Esophagus muscularis mucosa (tissue), 4 donors: ENCODE data around the gene KLHL26. TPM values are rescaled to one million over a fixed set of nuclear protein-coding genes. Genes with fewer than 3 reads are reported as not detected.

ENCODE experiments used
- DNase-seq: peaks from one replicate; pipeline ENCODE4 v3.0.0-alpha.2; 2017; ENCODE audit errors: extremely low spot score
- H3K27ac ChIP-seq, 4 donors: fragments of 200-600 bp; sonication (generic); replicated peaks in 1 of 4; 1 replicate in 3 of 4; 2 replicates in 1 of 4; pipeline ENCODE4 v1.5.1; 2016 to 2019; ENCODE audit warnings: mild to moderate bottlenecking in 1 of 4
- H3K27me3 ChIP-seq, 4 donors: fragments of 200-600 bp; sonication (generic); one replicate each; pipeline versions ENCODE4 v1.5.1 to v1.6.0; 2016 to 2019
- H3K36me3 ChIP-seq, 4 donors: fragments of 200-600 bp; sonication (generic); one replicate each; pipeline ENCODE4 v1.5.1; 2016 to 2019
- H3K4me1 ChIP-seq, 4 donors: fragments of 200-600 bp; sonication (generic); one replicate each; pipeline ENCODE4 v1.5.1; 2016 to 2019
- H3K4me3 ChIP-seq, 4 donors: fragments of 200-600 bp; sonication (generic); 1 replicate in 2 of 4; 2 replicates in 2 of 4; pipeline ENCODE4 v1.5.1; 2016 to 2019; ENCODE audit warnings: mild to moderate bottlenecking in 4 of 4, moderate library complexity in 1 of 4
- H3K9me3 ChIP-seq, 4 donors: fragments of 200-600 bp; sonication (generic); 1 replicate in 3 of 4; 2 replicates in 1 of 4; pipeline ENCODE4 v1.5.1; 2016 to 2019
- EP300 ChIP-seq: sonication (generic); formaldehyde crosslinking; IDR thresholded peaks from one replicate; pipeline ENCODE4 v1.6.1; 2017; ENCODE audit warnings: antibody characterized with exemption
- POLR2A ChIP-seq: fragments of 450-650 bp; IDR thresholded peaks from one replicate; pipeline ENCODE4 v1.6.1; 2017; ENCODE audit warnings: antibody characterized with exemption, moderate library complexity, mild to moderate bottlenecking, low read depth
- POLR2AphosphoS5 ChIP-seq, 2 donors: sonication (generic); formaldehyde crosslinking; IDR thresholded peaks; one replicate each; pipeline ENCODE4 v1.6.1; 2017; ENCODE audit warnings: antibody characterized with exemption in 2 of 2
- WGBS: methylation state at CpG from one replicate; pipeline ENCODE4 v1.1.5; 2018; 5-methylcytosine and 5-hydroxymethylcytosine counted together
- intact Hi-C: fragments of 100-400 bp; cut with DNase I; formaldehyde crosslinking; loops from one replicate; pipeline ENCODE4 v1.15.1; 2023
- total RNA-seq, 4 donors: library from RNA; depleted of rRNA; stranded (reverse); fragments of >200 nt; gene quantifications; one replicate each; pipeline versions ENCODE4 v1.1.0 to v1.2.1, GENCODE V29; 2016
- TF ChIP-seq, protein P1 (sequence below), 3 experiments: fragments of 200-600 bp in 2 of 3; fragments of 450-650 bp in 1 of 3; sonication (generic) in 2 of 3; IDR thresholded peaks; one replicate each; pipeline ENCODE4 v1.5.1; 2017 to 2019; ENCODE audit warnings: antibody characterized with exemption in 3 of 3, mild to moderate bottlenecking in 2 of 3, moderate library complexity in 1 of 3

KLHL26 gene
- total RNA-seq, 4 donors from 2014 or later = 9.1 to 19.0 (median 13.5) TPM

DNA sequence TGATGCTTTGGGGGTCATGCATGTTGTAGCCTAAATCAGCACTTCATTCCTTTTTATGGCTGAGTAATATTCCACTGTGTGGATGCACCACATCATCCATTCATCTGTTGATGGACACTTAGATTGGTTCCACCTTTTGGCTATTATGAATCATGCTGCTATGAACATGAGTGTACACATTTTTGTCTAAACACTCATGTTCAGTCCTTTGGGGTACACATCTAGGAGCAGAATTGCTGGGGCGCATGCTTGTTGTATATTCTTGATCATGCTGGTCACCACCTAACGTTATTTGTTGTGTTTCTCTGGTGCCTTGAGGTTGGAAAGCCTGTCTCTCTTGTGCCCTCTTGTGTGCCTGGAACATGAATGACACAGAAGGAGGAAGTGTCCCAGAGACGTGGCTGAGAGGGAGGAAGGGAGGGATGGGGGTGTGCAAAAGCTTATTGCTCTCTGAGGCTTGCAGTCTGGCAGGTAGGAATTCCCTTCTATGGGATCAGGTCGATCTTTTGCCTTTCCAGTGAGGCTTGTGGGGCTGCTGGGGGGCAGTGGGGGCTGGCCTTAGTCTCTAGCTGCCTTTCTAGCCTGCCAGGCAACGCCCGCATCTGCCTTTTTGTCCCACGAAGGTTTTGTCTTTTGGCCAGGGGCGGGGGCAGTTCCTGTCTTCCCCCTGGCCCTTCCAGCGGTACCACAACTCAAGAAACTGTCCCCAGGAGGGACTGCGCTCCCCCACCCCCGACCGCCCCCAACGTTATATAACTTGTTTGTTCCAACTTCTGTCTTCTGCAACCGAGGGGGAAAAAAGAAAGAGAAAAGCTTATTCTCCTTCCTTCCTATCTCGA is 7.6 kb downstream of the KLHL26 start:
- intact Hi-C loops = no loop called here
- no peak for TF ChIP-seq POLR2A
- no peak for TF ChIP-seq POLR2AphosphoS5 (IDR thresholded peaks at IDR 0.05)
- TF ChIP-seq, protein P1, sequence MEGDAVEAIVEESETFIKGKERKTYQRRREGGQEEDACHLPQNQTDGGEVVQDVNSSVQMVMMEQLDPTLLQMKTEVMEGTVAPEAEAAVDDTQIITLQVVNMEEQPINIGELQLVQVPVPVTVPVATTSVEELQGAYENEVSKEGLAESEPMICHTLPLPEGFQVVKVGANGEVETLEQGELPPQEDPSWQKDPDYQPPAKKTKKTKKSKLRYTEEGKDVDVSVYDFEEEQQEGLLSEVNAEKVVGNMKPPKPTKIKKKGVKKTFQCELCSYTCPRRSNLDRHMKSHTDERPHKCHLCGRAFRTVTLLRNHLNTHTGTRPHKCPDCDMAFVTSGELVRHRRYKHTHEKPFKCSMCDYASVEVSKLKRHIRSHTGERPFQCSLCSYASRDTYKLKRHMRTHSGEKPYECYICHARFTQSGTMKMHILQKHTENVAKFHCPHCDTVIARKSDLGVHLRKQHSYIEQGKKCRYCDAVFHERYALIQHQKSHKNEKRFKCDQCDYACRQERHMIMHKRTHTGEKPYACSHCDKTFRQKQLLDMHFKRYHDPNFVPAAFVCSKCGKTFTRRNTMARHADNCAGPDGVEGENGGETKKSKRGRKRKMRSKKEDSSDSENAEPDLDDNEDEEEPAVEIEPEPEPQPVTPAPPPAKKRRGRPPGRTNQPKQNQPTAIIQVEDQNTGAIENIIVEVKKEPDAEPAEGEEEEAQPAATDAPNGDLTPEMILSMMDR (IDR thresholded peaks at IDR 0.05) = no peak
- DNase-seq = no peak
- peak overlapping the region; percentile 15 to 27 (median 24) for H3K4me3 ChIP-seq
- H3K36me3 ChIP-seq = peaks cover 0 to 5% (median 0%) of the 10 kb centered on the region in 4 donors
- peaks cover 26 to 64% (median 60%) of the 10 kb centered on the region in 4 donors for H3K4me1 ChIP-seq
- WGBS = 58% methylated on average over 14 of the region's 15 CpGs
- peak overlapping the region; percentile 58 to 65 (median 60) for H3K27ac ChIP-seq
- peaks cover 0 to 4% (median 0%) of the 10 kb centered on the region in 4 donors for H3K27me3 ChIP-seq
- no peaks in the 10 kb centered on the region for H3K9me3 ChIP-seq

DNA sequence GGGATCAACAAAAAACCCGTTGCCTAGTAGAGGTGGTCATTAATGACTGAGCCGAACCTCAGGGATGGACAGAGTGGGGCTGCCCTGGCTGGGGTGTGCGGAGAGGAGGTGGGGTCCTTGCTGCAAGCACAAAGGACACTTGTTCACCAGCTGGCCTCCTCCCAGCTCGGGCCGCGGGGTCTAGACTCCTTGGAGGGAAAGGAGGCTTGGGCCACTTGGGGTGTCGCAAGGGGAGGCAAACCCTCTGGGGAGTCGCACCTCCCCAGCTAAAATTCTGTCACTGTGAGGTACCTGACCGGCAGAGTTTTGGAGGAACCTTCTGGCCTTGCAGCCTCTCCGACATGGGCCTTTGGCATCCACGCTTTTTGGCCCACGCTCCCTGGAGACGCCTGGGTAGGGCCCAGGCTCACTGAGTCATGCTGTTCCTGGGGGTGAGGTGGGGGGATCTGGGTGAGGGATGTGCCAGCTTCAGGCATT is 8.2 kb downstream of the KLHL26 start:
- peaks cover 0 to 4% (median 0%) of the 10 kb centered on the region in 4 donors for H3K27me3 ChIP-seq
- peak overlapping the region; percentile 15 to 27 (median 24) for H3K4me3 ChIP-seq
- intact Hi-C loops = no loop called here
- H3K9me3 ChIP-seq = no peaks in the 10 kb centered on the region
- H3K27ac ChIP-seq = peak overlapping the region; percentile 58 to 65 (median 60)
- peaks cover 0 to 5% (median 0%) of the 10 kb centered on the region in 4 donors for H3K36me3 ChIP-seq
- TF ChIP-seq EP300 (no peak), POLR2AphosphoS5 (IDR thresholded peaks at IDR 0.05) (no peak), POLR2A (no peak)
- TF ChIP-seq, protein P1 (IDR thresholded peaks at IDR 0.05) = no peak
- DNase-seq = no peak
- 54% methylated on average over 6 of the region's 13 CpGs for WGBS
- peaks cover 31 to 64% (median 60%) of the 10 kb centered on the region in 4 donors for H3K4me1 ChIP-seq

DNA sequence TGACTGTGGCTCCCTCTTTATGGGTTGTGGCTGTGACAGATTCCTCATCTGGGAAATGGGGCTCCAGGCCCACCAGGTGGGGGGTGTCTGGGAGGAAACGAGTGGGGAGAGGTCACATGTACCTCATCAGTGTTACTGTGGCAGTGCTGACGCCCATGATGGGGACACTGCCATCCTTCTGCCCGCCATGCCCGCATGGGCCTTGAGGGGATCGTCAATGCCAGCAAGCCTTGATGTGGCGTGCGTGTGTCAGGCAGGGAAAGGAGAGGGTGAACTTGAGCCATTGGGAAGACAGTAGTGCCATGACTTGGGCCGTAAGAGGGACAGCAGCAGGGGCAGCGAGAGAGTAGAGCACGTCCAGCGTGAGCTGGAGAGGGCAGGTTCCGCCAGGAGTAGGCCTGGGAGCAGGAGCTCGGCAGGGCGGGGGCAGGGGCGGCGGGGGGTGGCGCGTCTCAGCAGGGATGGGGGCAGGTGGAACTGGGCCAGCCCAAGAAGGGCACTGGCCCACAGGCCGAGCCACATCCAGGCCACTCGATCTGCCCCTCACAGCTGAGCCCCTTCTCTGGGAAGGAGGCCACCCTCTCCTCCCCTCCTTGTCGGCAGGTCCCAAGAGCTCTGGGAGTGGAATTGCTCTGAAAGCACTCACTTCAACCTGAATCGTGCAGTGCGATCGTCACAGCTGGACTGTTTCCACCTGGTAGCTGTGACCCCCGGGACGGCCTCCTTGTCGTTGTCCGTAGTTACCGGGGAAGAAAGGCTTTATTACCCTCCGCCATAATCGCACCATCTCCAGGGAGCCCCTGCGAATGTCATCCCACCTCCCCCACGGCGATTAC is 9.9 kb downstream of the KLHL26 start:
- no peaks in the 10 kb centered on the region for H3K36me3 ChIP-seq
- no peak for DNase-seq
- WGBS = 89% methylated on average over 33 of the region's 34 CpGs
- intact Hi-C loops = no loop called here
- H3K4me3 ChIP-seq = no peak overlapping the region
- peaks cover 0 to 4% (median 0%) of the 10 kb centered on the region in 4 donors for H3K27me3 ChIP-seq
- peak overlapping the region in 1 of 4 donors; percentile 85 for H3K27ac ChIP-seq
- no peaks in the 10 kb centered on the region for H3K9me3 ChIP-seq
- TF ChIP-seq EP300 (no peak), POLR2AphosphoS5 (IDR thresholded peaks at IDR 0.05) (no peak), POLR2A (no peak)
- TF ChIP-seq, protein P1 (IDR thresholded peaks at IDR 0.05) = no peak
- H3K4me1 ChIP-seq = peaks cover 48 to 79% (median 76%) of the 10 kb centered on the region in 4 donors

DNA sequence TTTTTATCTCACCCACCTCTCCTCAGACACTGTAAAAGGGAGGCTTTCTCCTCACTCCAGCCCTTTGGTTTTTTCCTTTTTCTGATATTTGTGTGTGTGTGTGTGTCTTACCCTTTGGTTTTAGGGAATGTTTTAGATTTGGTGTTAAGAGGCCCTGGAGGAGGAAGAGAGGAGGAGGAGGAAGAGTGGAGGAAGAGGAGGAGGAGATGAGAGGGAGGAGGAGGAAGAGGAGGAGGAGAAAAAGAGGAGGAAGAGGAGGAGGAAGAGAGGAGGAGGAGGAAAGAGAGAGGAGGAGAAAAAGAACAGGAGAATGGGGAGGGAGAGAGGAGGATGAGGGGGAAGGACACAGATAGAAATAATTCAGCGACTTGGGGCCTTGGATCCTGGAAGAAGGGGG is 10.5 kb downstream of the KLHL26 start:
- intact Hi-C loops = no loop called here
- WGBS = 96% methylated on average over 1 of the region's 1 CpG
- DNase-seq = no peak
- Histone ChIP-seq H3K36me3 (no peaks in the 10 kb centered on the region), H3K9me3 (no peaks in the 10 kb centered on the region), H3K27me3 (peaks cover 0 to 4% (median 0%) of the 10 kb centered on the region in 4 donors), H3K4me3 (no peak overlapping the region), H3K27ac (peak overlapping the region; percentile 83 to 88 (median 85)), H3K4me1 (peaks cover 53 to 85% (median 82%) of the 10 kb centered on the region in 4 donors)
- TF ChIP-seq POLR2A (no peak), POLR2AphosphoS5 (IDR thresholded peaks at IDR 0.05) (no peak), EP300 (no peak)
- TF ChIP-seq, protein P1 (IDR thresholded peaks at IDR 0.05) = no peak
